A673 (cell line): Measurements from ENCODE around the gene PHF20. TPM values are rescaled to one million over a fixed set of nuclear protein-coding genes. Genes with fewer than 3 reads are reported as not detected.

Source experiments
- BruUV-seq: library from RNA; stranded (reverse); fragments of 400-500 nt; replicated peaks from 2 replicates; lab custom pipeline; 2021; lab: Mats Ljungman, UMichigan
- CTCF ChIA-PET: fragments of 300-600 bp; sonication (Branson Sonifier 250); formaldehyde crosslinking; loops from one replicate; lab custom pipeline; 2022; ENCODE audit warnings: antibody characterized with exemption; lab: Charles Lee
- POLR2A ChIA-PET: fragments of 300-600 bp; sonication (Branson Sonifier 250); formaldehyde crosslinking; loops from one replicate; lab custom pipeline; 2022; ENCODE audit warnings: antibody characterized with exemption; ENCODE audit not compliant: low non-redundant PET; lab: Charles Lee
- DNase-seq: peaks from one replicate; pipeline ENCODE4 v3.0.0-alpha.2; 2015; ENCODE audit warnings: low spot score
- H3K27ac ChIP-seq: fragments of 200-600 bp; sonication (generic); 2 replicates; pipeline ENCODE4 v1.5.1; 2016; ENCODE audit warnings: mixed run types, low read depth, mild to moderate bottlenecking, mixed read lengths, antibody characterized with exemption, low read length; ENCODE audit not compliant: poor library complexity, severe bottlenecking
- H3K27me3 ChIP-seq: fragments of 200-600 bp; sonication (generic); replicated peaks from 2 replicates; pipeline ENCODE4 v1.6.1; 2017; ENCODE audit warnings: mixed run types, low read depth, mild to moderate bottlenecking, mixed read lengths, antibody characterized with exemption, low read length; ENCODE audit not compliant: insufficient read depth, poor library complexity
- H3K36me3 ChIP-seq: fragments of 200-600 bp; sonication (generic); 2 replicates; pipeline ENCODE4 v1.6.1; 2016; ENCODE audit warnings: mixed run types, mild to moderate bottlenecking, mixed read lengths, antibody characterized with exemption, low read length; ENCODE audit not compliant: insufficient read depth, poor library complexity, severe bottlenecking
- H3K4me1 ChIP-seq: fragments of 200-600 bp; sonication (generic); 2 replicates; pipeline ENCODE4 v1.6.1; 2017; ENCODE audit warnings: mixed run types, mild to moderate bottlenecking, mixed read lengths, antibody characterized with exemption, low read length; ENCODE audit not compliant: insufficient read depth, poor library complexity, severe bottlenecking
- H3K4me3 ChIP-seq: fragments of 200-600 bp; sonication (generic); 2 replicates; pipeline ENCODE4 v1.5.1; 2016; ENCODE audit warnings: low read depth, mixed run types, mild to moderate bottlenecking, mixed read lengths, low read length; ENCODE audit not compliant: poor library complexity, severe bottlenecking
- H3K9me3 ChIP-seq: fragments of 200-600 bp; sonication (generic); 2 replicates; pipeline ENCODE4 v1.6.1; 2016; ENCODE audit warnings: mixed run types, low read depth, mild to moderate bottlenecking, mixed read lengths, antibody characterized with exemption, low read length; ENCODE audit not compliant: poor library complexity, severe bottlenecking
- EZH2 ChIP-seq: fragments of 200-600 bp; sonication (generic); IDR thresholded peaks from 2 replicates; pipeline ENCODE4 v1.6.1; 2017; ENCODE audit warnings: borderline replicate concordance, low read depth, mild to moderate bottlenecking, mixed read lengths, antibody characterized with exemption, low read length; ENCODE audit not compliant: poor library complexity, severe bottlenecking
- intact Hi-C: fragments of 100-400 bp; cut with micrococcal nuclease; formaldehyde crosslinking; loops from one replicate; pipeline ENCODE4 v1.10.0; 2022; ENCODE audit not compliant: unreplicated experiment
- total RNA-seq: library from RNA; stranded (reverse); gene quantifications from 2 replicates; pipeline ENCODE4 v1.2.3, GENCODE V29; 2021
- TF ChIP-seq, protein P1 (sequence below): fragments of 300-800, 200-600 bp; sonication (generic); conservative IDR thresholded peaks from 2 replicates; pipeline ENCODE4 v1.5.1; 2017; ENCODE audit warnings: low read depth, mild to moderate bottlenecking, antibody characterized with exemption, low read length, moderate library complexity, mixed read lengths

Gene PHF20
- total RNA-seq, 1 experiment from 2014 or later: 43.0 TPM

DNA sequence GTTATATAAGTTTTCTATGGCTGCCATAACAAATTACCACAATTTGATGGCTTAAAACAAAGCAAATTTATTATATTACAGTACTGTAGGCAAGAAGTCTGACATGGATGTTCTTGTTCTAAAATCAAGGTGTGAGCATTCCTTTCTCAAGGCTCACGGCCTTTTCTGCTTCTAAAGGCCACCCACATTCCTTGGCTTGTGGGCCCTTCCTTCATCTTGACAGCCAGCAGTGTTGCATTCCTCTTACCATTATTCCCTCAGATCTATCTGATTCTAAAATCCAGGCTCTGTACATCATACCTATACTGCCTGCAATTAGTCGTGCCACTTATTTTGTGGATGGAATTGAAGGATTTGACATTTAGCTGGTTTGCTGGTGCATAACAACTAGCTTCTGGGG, 200.2 kb downstream of the PHF20 start:
- no peaks in the 10 kb centered on the region for H3K9me3 ChIP-seq
- intact Hi-C loops: no loop called here
- no TSS peak for BruUV-seq
- DNase-seq: no peak
- no peaks in the 10 kb centered on the region for H3K4me1 ChIP-seq
- H3K27ac ChIP-seq: no peak overlapping the region
- no peak for TF ChIP-seq EZH2
- TF ChIP-seq, protein P1, sequence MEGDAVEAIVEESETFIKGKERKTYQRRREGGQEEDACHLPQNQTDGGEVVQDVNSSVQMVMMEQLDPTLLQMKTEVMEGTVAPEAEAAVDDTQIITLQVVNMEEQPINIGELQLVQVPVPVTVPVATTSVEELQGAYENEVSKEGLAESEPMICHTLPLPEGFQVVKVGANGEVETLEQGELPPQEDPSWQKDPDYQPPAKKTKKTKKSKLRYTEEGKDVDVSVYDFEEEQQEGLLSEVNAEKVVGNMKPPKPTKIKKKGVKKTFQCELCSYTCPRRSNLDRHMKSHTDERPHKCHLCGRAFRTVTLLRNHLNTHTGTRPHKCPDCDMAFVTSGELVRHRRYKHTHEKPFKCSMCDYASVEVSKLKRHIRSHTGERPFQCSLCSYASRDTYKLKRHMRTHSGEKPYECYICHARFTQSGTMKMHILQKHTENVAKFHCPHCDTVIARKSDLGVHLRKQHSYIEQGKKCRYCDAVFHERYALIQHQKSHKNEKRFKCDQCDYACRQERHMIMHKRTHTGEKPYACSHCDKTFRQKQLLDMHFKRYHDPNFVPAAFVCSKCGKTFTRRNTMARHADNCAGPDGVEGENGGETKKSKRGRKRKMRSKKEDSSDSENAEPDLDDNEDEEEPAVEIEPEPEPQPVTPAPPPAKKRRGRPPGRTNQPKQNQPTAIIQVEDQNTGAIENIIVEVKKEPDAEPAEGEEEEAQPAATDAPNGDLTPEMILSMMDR: no peak
- ChIA-PET CTCF (no interaction called here), POLR2A (no interaction called here)
- no peak overlapping the region for H3K4me3 ChIP-seq
- no peaks in the 10 kb centered on the region for H3K27me3 ChIP-seq
- H3K36me3 ChIP-seq: no peaks in the 10 kb centered on the region

DNA sequence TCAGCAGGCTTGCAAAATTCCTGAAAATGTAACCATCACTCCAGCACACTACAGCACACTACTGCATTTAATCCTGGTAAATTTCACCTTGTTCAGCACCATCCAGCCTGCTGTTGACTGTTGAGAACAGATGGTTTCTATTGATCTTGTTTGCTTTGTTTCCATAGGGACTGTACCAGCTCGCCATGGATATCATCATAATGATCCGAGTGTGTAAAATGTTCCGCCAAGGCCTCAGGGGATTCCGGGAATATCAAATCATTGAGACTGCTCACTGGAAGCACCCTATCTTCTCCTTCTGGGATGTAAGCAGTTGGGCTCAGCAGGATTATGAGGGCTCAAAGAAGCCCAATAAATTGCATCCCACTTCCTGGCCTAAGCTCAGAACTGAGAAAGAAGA, 200.6 kb downstream of the PHF20 start:
- CTCF ChIA-PET: no interaction called here

DNA sequence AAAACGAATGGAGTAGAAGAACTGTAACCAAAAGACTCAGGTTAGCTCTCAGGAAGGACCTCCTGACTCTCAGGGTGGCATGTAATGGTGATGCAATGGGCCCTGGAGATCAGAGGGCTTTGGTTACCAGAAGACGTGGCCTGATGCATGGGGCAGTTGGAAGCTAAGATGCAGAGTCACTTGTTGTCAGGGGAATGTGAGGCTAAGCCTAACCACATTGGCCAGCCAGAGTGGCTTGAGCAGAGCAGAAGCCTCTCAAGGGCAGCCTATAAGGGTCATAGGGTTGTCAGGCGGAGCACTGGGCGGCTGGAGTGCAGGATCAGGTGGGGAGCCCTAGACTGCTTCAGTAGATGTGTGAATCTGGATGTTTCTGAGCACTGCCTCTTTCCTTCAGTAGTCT, 202.4 kb downstream of the PHF20 start:
- BruUV-seq: no TSS peak
- POLR2A ChIA-PET: no interaction called here

More for the DNA sequence above, 200.6 kb downstream of the PHF20 start:
- no TSS peak for BruUV-seq
- Histone ChIP-seq H3K4me1 (no peaks in the 10 kb centered on the region), H3K4me3 (no peak overlapping the region), H3K36me3 (no peaks in the 10 kb centered on the region), H3K27ac (no peak overlapping the region), H3K9me3 (no peaks in the 10 kb centered on the region), H3K27me3 (no peaks in the 10 kb centered on the region)
- POLR2A ChIA-PET: no interaction called here
- intact Hi-C loops: no loop called here
- DNase-seq: no peak
- TF ChIP-seq, protein P1: no peak
- TF ChIP-seq EZH2: no peak

More for the DNA sequence above, 202.4 kb downstream of the PHF20 start:
- intact Hi-C loops: no loop called here
- Histone ChIP-seq H3K4me1 (no peaks in the 10 kb centered on the region), H3K27ac (no peak overlapping the region), H3K4me3 (no peak overlapping the region), H3K9me3 (no peaks in the 10 kb centered on the region), H3K36me3 (no peaks in the 10 kb centered on the region), H3K27me3 (no peaks in the 10 kb centered on the region)
- CTCF ChIA-PET: no interaction called here
- TF ChIP-seq, protein P1: no peak
- TF ChIP-seq EZH2: no peak
- no peak for DNase-seq
